Ishikawa (cell line): Measurements from ENCODE around the gene C15orf39.

ENCODE experiments used
- CEBPB ChIP-seq: IDR thresholded peaks from 2 replicates; pipeline ENCODE4 v1.6.1; 2012
- CREB1 ChIP-seq: IDR thresholded peaks from 2 replicates; pipeline ENCODE4 v1.6.1; 2012; ENCODE audit warnings: low read depth
- EGR1 ChIP-seq: IDR thresholded peaks from 2 replicates; pipeline ENCODE4 v1.6.1; 2012
- EP300 ChIP-seq: IDR thresholded peaks from 2 replicates; pipeline ENCODE4 v1.6.1; 2012; ENCODE audit warnings: borderline replicate concordance
- FOXM1 ChIP-seq: IDR thresholded peaks from 2 replicates; pipeline ENCODE4 v1.6.1; 2012; ENCODE audit warnings: low read depth, borderline replicate concordance
- NFIC ChIP-seq: IDR thresholded peaks from 2 replicates; pipeline ENCODE4 v1.6.1; 2012
- RAD21 ChIP-seq: IDR thresholded peaks from 2 replicates; pipeline ENCODE4 v1.6.1; 2012; ENCODE audit warnings: low read depth
- TAF1 ChIP-seq: IDR thresholded peaks from 2 replicates; pipeline ENCODE4 v1.6.1; 2012; ENCODE audit warnings: low read depth, mild to moderate bottlenecking
- TCF12 ChIP-seq: IDR thresholded peaks from 2 replicates; pipeline ENCODE4 v1.6.1; 2012; ENCODE audit warnings: low read depth
- TEAD4 ChIP-seq: IDR thresholded peaks from 2 replicates; pipeline ENCODE4 v1.6.1; 2012
- YY1 ChIP-seq: IDR thresholded peaks from 2 replicates; pipeline ENCODE4 v1.6.1; 2012; ENCODE audit warnings: low read depth
- ZBTB7A ChIP-seq: IDR thresholded peaks from 2 replicates; pipeline ENCODE4 v1.6.1; 2012; ENCODE audit warnings: low read depth
- TF ChIP-seq, protein P1 (sequence below): IDR thresholded peaks from 2 replicates; pipeline ENCODE4 v1.6.1; 2012; ENCODE audit warnings: low read depth, mild to moderate bottlenecking
- TF ChIP-seq, protein P2 (sequence below): IDR thresholded peaks from 2 replicates; pipeline ENCODE4 v1.6.1; 2012
- TF ChIP-seq, protein P3 (sequence below): IDR thresholded peaks from 2 replicates; pipeline ENCODE4 v1.6.1; 2012

C15orf39 gene

DNA sequence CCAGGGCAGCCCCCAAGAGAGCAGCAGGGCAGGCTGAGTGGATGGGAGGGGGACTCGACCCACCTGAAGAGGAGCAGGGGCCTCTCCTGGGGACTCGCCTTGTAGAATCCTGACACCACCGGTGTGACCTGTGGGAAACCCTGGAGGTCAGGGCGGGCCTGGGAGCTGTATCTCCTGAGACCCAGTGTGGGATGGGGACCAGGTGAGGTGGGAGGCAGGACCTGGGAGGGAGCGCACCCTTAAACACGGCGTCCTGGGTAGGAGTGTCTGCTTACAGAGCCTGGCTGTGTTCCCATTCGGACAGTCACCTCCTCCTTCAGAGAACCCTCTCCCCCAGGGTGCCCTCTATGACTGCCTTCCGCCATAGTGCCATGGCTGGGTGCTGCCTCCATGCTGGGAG is 27.1 kb downstream of the C15orf39 start:
- TF ChIP-seq TCF12 (no peak), RAD21 (no peak), CREB1 (no peak), CEBPB (no peak), EP300 (no peak), EGR1 (no peak), NFIC (no peak), ZBTB7A (no peak), TAF1 (no peak), FOXM1 (no peak), TEAD4 (no peak), YY1 (no peak)
- TF ChIP-seq, protein P1, sequence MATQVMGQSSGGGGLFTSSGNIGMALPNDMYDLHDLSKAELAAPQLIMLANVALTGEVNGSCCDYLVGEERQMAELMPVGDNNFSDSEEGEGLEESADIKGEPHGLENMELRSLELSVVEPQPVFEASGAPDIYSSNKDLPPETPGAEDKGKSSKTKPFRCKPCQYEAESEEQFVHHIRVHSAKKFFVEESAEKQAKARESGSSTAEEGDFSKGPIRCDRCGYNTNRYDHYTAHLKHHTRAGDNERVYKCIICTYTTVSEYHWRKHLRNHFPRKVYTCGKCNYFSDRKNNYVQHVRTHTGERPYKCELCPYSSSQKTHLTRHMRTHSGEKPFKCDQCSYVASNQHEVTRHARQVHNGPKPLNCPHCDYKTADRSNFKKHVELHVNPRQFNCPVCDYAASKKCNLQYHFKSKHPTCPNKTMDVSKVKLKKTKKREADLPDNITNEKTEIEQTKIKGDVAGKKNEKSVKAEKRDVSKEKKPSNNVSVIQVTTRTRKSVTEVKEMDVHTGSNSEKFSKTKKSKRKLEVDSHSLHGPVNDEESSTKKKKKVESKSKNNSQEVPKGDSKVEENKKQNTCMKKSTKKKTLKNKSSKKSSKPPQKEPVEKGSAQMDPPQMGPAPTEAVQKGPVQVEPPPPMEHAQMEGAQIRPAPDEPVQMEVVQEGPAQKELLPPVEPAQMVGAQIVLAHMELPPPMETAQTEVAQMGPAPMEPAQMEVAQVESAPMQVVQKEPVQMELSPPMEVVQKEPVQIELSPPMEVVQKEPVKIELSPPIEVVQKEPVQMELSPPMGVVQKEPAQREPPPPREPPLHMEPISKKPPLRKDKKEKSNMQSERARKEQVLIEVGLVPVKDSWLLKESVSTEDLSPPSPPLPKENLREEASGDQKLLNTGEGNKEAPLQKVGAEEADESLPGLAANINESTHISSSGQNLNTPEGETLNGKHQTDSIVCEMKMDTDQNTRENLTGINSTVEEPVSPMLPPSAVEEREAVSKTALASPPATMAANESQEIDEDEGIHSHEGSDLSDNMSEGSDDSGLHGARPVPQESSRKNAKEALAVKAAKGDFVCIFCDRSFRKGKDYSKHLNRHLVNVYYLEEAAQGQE, result no peak
- TF ChIP-seq, protein P2, sequence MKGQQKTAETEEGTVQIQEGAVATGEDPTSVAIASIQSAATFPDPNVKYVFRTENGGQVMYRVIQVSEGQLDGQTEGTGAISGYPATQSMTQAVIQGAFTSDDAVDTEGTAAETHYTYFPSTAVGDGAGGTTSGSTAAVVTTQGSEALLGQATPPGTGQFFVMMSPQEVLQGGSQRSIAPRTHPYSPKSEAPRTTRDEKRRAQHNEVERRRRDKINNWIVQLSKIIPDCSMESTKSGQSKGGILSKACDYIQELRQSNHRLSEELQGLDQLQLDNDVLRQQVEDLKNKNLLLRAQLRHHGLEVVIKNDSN, result no peak
- TF ChIP-seq, protein P3, sequence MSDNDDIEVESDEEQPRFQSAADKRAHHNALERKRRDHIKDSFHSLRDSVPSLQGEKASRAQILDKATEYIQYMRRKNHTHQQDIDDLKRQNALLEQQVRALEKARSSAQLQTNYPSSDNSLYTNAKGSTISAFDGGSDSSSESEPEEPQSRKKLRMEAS, result no peak

DNA sequence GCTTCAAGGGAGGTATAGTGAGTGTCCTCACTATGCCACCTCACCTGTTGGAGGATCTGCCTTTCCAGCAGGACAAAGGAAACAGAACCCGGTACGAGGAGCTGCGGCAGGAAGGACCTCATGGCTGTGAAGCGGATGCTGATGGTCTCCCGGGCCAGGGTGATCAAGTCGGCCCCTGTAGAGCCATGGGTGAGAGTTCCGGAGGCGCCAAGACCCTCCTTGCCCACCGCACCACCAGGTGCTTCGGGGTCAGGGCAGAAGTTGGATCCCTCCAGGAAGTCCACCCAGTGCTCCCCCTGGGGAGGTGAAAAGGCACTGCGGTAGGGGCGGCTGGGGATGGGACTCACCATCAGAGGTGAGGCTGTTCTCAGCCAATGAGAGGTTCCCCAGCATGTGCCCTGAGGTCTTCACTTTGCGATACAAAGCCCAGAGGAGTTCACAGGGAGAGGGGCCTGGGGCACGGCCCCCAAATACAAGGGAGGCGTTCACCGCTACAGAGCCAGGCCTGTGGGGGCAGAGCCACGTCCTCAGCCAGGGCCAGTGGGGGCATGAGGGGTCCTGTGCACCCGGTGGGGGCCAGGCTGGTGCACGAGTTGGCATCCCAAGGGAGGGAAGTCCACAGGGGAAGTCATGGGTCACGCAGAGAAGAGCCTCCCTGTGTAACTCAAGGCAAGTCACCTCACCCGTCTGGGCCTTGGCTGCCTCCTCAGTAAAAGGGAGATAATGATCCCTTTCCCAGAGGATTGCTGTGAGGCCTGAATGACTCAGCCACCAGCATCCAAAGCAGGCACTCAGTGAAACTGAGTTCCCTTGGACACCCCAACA is 27.7 kb downstream of the C15orf39 start:
- TF ChIP-seq TCF12 (no peak), ZBTB7A (no peak), EGR1 (no peak), EP300 (no peak), FOXM1 (no peak), CEBPB (no peak), YY1 (no peak), RAD21 (no peak), NFIC (no peak), CREB1 (no peak), TEAD4 (no peak), TAF1 (no peak)
- TF ChIP-seq, protein P1, result no peak
- TF ChIP-seq, protein P3, result no peak
- TF ChIP-seq, protein P2, result no peak

DNA sequence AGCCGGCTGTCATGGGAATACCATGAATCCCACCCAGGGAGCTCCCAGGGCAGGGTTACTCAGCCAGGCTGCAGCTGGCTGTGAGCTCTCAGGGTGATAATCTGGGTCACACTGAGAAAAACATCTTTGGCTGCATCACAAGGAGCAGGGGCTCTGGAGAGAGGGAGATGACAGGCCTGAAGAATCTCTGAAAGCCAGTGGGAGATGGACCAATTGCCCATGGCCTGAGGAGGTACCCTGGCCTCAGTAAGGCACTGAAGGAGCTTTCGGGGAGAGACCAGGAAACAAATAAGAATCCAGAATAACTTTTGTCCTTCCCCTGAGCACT is 28.3 kb downstream of the C15orf39 start:
- no peak for TF ChIP-seq CREB1
- TF ChIP-seq TEAD4, result no peak
- no peak for TF ChIP-seq TCF12
- TF ChIP-seq, protein P1, result no peak
- TF ChIP-seq, protein P3, result no peak
- no peak for TF ChIP-seq FOXM1
- no peak for TF ChIP-seq TAF1
- TF ChIP-seq EP300, result no peak
- no peak for TF ChIP-seq CEBPB
- TF ChIP-seq ZBTB7A, result no peak
- TF ChIP-seq YY1, result no peak
- no peak for TF ChIP-seq EGR1
- no peak for TF ChIP-seq RAD21
- no peak for TF ChIP-seq NFIC
- TF ChIP-seq, protein P2, result no peak
